NCI-H2171 (cell line): ENCODE measurements around the gene ENTPD2.
"Not testable (repeated sequence)": the region's sequence is repeated elsewhere in the genome, so short reads cannot be mapped to it uniquely, and the experiment has no call there.

Source experiments
- DNase-seq: peaks from one replicate; lab custom pipeline; 2025; lab: John Stamatoyannopoulos, UW

Gene ENTPD2

DNA sequence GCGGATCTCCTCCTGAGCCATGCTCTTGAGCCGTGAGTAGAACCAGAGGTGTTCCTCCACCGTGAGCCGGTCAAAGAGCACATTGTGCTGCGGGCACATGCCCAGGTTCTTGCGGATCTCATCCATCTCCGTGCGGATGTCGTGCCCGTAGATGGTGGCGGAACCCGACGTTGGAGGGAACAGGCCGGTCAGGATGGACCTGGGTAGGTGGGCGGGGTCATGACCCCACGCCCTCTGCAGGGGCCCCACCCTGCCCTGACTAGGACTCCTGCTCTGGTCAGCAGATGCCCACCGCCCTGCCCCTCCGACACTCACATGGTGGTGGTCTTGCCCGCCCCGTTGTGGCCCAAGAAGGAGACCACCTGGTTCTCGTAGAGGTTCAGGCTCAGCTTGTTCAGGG lies 37.9 kb downstream of the ENTPD2 start:
- no peak for DNase-seq

DNA sequence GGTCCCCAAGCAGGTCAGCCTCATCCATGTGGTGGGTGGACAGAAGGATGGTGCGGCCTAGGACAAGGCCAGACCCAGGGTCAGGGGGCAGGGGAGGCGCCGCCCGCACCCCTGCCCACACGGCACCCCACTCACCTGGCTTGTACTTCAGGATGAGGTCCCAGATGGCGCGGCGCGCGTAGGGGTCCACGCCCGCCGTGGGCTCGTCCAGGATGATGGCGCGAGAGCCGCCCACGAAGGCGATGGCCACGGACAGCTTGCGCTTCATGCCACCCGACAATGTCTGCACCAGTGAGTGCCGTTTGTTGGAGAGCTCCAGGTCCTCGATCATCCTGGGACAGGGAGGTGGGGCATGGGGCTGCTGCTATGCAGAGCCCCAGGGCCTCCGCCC lies 38.3 kb downstream of the ENTPD2 start:
- no peak for DNase-seq

DNA sequence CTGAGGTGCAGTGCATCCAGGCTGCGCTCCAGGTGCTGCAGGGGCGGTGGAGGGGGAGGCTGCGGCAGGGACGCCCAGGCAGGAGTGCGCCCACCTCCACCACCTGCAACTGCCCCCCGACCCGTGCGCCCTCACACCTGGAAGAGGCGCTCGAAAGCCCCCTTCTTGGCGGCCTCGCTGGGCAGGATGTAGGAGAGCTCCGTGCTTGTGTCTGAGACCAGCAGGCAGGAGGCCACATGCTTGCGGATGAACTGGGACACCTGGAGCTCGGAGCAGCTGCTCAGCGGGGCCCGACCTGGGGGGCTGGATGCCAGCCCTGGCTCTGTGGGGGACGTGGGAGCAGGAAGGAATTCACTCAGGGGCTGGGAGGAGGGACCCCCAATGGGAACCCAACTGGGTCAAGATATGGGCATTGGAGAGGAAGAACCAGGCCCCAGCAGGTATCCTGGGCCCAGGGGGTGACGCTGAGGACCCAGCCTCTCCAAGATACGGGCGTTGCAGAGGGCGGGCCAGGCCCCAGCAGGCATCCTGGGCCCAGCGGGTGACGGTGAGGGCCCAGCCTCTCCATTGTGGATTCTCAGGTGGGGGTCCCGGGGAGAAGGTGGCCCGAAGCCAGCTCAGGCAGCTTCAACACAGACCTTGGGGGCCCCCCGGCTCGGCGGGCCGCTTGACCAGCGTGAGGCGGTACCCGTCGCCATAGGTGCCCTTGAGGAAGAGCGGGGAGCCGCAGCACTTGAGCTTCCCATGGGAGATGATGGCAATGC lies 38.9 kb downstream of the ENTPD2 start:
- no peak for DNase-seq

DNA sequence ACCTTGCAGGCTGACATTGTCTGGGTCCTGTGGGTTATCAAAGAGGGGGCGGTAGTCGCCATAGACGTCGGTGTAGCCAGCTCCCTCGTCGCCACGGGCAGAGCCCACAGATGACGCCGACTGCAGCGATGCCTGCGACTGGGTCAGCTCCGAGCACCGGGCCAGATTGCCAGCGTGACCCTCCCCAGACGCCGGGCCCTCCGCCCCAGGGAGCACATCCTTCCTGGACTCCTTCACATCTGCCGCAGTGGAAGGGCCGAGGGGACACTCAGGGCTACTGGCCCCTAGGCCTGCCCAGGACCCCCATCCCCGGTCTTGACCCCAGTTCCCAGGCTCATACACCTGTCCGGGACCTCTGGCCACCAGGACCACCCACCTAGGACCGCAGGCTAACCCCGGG lies 39.7 kb downstream of the ENTPD2 start:
- DNase-seq: no peak

DNA sequence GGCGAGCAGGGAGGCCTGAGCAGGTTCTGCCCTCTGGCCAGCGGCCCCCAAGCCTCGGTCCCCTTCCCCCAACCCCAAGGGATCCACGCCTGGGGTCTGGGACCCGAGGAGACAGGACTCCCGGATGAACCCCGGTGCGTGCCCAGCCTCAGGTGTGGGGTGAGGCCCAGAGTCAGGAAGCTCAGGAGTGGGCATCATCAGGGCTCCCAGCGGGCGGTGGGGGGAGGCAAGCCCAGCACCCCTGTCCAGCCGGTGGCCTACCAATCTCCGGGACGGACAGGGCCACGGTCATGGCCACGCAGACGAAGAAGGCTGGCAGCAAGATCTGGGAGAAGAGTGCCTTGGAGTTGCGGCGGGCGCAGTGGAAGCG lies 40.3 kb downstream of the ENTPD2 start:
- DNase-seq: no peak

DNA sequence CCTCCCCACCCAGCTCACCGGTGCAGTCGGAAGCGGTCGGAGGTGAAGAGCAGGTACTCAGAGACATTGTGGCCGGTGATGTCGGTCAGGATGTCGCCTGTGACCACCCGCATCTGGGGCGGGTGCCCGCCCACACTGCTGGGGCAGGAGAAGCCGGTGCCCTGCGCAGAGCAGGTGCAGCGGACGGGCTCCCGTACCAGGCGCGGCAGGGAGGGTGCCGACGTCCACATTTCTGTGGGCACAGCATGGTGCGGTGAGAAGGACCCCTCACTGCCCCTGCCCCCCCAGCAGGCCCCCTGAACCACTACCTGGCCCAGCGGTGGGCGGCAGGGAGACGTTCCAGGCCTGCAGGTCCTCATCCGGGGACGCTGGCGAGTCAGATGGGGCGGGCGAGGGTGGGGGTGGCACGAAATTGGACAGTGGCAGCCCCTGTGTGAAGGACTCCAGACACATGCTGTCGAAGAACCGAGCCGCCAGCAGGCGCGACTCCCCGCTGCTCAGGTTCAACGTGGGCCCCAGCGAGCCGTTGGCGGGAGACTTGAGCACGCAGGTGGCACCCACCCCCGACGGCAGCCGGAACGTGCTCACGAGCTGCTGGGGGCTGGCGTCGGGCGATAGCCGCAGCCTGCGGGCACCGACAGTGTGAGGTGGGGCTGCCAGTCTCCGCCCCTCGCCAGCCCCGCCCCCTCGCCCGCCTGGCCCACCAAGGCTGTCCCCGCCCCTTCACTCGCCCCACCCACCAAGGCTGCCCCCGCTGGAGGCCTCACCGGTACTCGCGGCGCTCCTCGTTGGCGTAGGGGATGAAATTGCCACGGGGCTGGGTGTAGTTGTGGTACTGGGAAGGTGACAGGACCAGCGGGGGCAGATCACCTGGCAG lies 40.9 kb downstream of the ENTPD2 start:
- no peak for DNase-seq

DNA sequence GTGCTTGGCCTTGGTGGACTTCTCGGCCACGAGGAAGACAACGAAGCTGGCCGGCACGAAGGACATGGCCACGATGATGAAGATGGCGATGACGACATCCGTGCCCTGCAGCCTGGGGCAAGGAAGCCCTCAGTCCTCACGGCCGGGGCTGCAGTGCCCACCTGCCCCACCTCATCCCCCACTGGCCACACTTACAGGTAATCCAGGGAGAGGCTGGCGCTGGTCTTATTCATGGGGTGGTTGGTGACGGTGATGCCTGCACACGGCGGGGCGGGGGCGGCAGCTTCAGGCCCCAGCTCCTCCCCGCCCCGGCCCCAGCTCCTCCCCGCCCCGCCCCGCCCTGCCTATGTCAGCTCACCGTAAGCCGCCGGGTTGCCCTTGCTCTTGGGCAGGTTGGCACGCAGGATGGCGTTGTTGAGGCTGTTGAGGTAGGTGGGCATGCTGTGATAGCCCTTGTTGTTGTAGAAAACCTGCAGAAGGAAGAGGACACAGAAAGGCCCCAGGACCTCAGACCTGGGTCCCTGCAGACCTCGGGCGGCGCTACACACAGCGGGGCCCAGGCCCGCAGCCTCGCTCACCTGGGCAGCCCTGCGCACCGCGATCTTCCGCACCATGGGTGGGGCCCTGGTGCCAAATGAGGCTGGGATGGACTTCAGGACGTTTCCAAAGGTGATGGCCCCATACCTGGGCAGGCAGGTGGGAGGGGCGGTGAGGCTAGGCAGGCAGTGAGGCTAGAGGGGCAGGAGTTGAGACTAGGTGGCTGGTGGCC lies 41.8 kb downstream of the ENTPD2 start:
- DNase-seq: no peak

DNA sequence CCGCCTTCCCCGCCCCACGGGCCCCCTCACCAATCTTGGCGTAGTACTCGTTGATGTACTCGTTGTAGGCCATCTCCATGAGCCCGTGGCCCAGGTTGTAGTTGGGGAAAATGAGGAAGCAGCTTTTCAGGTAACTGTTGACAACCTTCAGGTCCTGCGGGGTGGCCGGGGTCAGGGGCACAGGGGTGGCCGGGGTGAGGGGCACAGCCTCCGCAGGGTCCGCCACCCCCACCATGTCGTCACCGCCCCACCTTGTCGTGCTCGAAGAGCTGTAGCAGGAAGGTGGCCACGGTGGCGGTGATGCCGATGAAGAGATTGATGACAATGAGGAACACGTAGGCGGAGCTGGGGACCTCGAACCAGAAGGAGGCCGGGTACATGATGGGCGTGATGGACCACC lies 42.7 kb downstream of the ENTPD2 start:
- no peak for DNase-seq

DNA sequence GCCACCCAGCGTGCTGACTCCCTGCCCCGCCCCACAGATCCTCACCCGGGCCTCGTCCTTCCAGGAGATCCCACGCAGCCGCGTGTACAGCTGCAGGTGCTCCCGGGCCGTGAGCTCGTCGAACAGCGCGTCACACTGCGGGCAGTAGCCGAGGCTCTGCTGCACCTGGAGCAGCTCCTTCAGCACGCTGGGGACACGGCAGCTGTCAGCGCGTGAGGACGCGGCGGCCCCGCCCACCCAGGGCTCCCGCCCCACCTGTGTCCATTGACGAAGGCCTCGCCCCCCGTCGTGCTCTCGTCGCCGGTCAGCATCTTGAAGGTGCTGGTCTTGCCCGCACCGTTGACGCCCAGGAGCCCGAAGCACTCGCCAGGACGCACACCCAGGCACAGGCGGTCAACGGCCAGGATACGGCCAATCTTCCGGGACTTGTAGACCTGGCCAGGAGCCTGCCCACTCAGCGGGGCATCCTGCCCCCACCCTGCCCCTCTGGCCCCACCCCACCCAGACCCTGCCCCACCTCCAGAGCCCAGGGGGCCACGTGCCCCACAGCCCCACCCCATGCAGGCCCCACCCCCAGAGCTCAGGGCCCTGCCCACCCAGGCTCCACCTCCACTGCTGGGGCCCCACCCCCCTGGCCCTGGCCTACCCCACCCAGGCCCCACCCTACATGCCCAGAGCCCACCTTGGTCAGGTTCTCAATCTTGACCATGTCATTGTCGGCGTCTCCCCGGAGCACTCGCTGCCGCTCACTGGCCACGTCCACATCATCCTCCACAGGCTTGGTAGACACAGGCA lies 43.7 kb downstream of the ENTPD2 start:
- no peak for DNase-seq

DNA sequence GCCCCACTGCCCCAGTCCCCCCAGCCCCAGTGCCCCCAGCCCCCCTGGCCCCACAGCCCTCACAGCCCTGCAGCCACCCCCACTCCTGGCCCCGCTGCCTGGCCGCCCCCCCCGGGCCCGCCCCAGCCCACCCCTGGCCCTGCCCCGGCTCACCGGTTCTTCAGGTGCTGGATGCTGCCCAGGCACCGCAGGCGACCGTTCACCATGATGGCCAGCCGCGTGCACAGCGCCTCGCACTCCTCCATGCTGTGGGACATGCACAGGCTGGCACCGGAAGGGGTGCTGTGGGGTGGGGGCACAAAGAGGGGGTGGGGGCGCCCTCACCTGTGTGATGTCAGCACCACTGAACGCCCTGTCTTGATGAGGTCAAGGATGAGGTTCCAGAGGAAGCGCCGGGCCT lies 44.6 kb downstream of the ENTPD2 start:
- DNase-seq: no peak

DNA sequence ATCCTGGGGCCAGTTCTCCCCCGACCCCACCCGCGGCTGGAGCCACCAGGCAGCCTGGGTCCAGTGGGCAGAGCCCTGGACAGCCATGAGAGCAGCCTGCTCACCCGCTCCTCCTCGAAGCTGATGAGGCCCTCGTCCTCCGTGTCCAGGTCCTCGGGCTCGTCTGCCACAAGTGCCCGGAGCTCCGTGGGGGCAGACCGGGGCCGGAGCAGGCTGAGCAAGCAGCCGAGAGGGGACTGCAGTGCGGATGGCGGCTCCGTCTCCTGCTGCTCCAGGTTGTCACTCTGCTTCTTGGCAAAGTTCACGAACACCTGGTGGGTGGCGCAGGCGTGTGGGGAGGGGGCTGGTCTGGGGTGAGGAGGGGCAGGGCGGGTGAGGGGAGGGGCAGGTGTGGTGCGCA lies 45.5 kb downstream of the ENTPD2 start:
- no peak for DNase-seq

DNA sequence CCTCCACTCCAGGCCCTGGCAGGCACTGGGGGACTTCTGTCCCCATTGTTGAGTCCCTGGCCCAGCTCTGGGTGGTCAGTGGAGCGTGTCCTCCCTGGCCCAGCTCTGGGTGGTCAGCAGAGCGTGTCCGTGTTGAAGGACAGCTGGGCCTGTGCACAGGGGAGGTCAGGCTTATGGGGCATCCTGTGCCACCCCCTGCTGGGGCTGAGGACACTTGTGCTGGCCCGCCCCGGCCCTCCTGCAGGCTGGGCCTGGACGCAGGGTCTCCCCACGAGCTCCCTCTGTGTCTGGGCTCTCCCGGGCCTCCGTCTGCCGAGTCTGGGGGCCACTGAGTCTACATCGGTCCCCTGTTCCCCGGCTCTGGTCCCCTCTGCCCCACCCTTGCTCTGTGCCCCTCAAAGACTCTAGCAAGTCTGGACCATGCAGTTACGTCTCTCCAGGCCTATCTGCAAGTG lies 46.0 kb downstream of the ENTPD2 start:
- no peak for DNase-seq

DNA sequence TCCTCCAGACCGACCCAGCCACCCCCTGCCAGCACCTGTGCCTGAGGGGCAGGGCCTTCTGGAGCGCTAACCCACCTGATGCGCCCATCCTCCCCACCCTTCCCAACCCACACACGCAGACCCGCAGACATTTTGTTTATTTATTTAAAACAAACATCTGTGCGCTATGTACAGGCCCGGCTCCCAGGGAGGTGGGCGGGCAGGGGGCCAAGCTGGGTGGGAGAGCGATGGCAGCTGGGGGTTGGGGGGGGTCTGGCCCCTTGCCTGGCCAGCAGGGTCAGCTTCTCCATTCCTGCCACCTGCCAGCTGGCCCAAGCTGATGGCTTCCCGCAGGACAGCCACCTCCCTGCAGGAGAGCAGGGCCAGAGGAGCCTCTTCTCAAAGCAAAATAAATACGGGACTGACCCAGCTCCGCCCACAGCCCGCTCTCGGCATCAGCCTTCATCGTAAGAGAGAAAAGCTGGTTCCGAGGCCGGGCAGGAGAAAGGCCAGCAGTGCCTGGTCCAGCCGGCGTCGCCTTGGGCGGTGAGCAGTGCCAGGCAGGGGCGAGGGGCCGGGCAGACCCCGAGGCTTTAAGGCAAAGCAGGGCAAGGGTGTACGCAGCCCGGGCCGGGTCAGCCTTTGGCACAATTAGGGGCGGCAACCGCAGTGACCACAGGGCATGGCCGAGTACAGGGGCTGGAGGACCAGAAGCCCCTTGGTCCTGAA lies 46.6 kb downstream of the ENTPD2 start:
- no peak for DNase-seq

DNA sequence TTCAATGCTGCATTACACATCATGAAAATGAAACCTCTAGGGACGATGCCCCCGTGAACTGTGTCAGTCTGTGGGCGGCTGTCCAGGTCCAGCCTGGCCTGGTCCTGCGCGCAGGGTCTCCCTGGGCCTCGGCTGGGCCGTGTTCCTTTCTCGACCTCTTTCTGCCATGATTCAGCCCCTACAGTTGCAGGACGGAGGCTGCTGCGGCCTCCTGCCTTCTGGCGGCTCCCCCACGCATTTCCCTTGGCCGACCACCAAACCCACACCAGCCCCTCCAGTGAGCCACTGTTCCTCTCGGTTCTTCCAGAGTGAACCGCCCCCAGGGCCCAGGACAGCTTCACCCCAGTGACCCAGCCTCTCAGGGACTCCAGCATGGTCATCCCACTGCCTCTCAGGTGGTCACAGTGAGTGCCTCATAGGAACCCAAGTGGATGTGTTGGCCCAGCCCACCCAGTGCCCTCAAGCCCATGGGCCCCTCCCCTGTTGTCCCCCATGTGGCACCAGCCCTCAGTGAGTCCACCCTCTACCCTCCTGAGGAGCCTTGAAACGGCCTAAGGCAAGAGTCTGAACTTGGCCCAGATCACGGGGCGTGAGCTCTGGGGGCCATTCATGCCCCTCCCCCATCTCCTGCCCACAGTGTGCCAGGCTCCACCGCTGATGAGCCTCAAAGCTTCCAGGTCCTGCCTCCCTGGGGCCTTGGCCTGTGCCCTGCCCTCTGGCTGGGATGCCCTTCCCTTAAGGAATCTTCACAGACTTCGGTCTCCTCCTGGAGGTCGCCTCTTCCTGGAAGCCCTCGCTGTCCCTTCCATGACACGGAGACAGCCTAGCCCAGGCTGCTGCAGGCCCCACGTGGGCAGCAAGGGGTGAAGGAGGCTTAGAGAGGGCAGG lies 47.5 kb downstream of the ENTPD2 start:
- DNase-seq: no peak

DNA sequence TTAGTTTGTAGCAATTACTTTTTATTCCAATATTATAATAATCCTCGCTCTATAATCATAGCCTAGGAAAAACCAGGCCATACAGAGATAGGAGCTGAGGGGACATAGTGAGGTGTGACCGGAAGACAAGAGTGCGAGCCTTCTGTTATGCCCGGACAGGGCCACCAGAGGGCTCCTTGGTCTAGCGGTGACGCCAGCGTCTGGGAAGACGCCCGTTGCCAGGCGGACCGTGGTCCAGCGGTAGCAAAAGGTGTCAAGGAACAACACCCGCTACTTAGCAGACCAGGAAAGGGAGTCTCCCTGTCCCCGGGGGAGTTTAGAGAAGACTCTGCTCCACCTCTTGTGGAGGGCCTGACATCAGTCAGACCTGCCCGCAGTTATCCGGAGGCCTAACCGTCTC lies 49.6 kb downstream of the ENTPD2 start:
- not testable (repeated sequence) for DNase-seq

DNA sequence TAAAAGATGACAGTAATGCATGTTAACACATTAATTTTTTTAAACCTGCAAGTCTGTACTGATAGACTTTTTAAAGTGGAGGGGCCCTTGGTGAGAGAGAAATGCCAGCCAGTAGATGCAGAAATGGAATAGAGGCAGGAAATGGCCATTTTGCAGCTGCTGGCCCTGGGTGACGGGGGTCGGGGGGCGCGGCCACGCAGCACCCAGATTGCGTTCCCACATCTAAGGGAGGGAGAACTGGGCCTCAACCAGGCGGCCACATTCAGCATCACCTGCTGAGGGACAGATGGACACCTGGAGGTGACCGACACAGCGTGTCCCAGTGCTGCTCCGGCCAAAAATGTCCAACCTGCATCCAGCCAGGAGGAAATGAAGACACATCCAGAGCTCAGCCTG lies 51.2 kb downstream of the ENTPD2 start:
- no peak for DNase-seq

DNA sequence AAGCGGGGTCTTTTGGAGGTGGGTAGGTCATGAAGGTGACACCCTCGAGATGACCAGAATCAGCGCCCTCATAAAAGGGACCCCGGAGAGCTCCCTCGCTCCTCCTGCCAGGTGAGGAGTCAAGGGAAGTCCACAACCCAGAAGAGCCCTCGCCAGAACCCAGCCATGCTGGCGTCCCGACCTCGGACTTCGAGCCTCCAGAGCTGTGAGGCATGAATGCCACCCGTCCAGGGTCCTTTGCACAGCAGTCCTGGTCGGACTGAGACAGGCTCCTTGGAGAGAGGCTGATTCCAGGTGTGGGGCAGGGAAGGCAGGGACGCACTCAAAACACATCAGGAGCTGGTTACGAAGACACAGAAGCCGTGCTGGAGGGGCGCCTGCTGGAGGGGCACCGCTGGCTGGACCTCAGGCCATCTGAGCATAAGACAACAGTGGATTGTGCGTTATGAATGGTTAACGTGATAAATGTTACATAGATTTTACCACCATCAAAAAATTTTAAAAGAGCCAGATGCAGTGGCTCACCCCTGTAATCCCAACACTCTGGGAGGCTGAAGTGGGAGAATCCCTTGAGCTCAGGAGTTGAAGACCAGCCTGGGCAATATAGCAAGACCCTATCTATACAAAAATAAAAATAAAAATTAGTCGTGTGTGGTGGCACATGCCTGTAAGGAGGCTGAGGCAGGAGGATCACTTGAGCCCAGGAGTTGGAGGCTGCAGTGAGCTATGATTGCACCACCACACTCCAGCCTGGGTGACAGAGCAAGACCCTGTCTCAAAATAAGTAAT lies 51.8 kb downstream of the ENTPD2 start:
- DNase-seq: no peak

DNA sequence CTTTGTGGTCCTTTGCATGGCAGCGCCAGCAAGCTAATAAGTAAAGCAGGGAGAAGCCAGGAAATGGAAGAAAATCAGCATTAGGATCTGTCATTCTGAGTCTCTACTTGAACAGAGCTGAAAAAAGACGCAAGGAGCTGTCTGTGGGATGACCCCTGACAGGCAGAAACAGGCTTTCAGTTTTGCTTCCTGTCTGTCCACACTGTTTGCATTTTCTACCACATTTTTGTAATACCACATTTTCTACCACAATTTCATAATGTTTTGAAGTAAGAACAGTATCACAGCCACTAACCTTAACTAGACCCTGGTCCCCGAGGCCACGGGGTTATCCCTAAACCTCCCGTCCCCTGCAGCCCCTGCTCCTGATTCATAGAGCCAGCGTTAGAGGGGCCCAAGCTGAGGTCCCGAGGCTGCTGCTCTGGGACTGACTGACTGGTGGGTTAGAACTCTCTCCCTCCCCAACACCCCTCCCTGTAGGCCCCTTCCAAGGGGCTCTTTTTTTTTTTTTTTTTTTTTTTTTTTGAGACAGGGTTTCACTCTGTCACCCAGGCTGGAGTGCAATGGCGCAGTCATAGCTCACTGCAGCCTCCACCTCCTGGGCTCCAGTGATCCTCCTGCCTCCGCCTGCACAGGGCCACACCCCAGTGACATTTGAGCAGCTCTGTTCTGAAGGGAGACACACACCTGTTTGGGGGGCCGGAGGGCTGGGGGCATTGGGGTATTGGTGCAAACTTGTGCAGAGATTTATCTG lies 53.5 kb downstream of the ENTPD2 start:
- DNase-seq: no peak
